ENCODE data around the gene TRDN.

TRDN gene

DNA sequence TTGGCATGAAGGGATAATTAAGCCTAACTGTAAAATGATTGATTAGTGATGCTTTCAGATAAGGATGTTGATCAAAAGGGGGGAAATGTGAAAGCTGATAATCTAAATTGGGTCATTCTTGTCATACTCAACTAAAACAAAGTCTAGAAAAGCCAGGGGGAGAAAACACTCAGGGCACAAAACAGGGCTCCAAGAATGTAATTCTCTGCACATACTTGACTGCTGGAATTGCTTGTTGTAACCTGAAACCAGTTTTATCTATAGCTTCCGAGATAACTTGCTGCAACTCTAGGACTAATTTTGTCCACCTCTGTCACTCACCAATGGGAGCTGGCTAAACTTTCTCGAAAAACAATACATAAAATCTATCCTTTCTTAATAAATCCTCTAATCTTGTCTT is 330.4 kb downstream of the TRDN start:
- TF ChIP-seq CSDC2 (CRISPR knock-in tag; IDR thresholded peaks at IDR 0.05) (no peak), ZNF70 (CRISPR knock-in tag; IDR thresholded peaks at IDR 0.05) (no peak), TOX (CRISPR knock-in tag; IDR thresholded peaks at IDR 0.05; ENCODE audit: borderline replicate concordance) (no peak), BACH2 (CRISPR knock-in tag; IDR thresholded peaks at IDR 0.05; ENCODE audit: borderline replicate concordance) (no peak), GLIS3 (CRISPR knock-in tag; IDR thresholded peaks at IDR 0.05) (no peak), PPARA (CRISPR knock-in tag; IDR thresholded peaks at IDR 0.05; ENCODE audit: borderline replicate concordance) (no peak), ZNF565 (CRISPR knock-in tag; conservative IDR thresholded peaks at IDR 0.05; ENCODE audit: low read depth) (no peak)
- TF ChIP-seq, protein P1, sequence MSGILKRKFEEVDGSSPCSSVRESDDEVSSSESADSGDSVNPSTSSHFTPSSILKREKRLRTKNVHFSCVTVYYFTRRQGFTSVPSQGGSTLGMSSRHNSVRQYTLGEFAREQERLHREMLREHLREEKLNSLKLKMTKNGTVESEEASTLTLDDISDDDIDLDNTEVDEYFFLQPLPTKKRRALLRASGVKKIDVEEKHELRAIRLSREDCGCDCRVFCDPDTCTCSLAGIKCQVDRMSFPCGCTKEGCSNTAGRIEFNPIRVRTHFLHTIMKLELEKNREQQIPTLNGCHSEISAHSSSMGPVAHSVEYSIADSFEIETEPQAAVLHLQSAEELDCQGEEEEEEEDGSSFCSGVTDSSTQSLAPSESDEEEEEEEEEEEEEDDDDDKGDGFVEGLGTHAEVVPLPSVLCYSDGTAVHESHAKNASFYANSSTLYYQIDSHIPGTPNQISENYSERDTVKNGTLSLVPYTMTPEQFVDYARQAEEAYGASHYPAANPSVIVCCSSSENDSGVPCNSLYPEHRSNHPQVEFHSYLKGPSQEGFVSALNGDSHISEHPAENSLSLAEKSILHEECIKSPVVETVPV (CRISPR knock-in tag; IDR thresholded peaks at IDR 0.05), result no peak
- TF ChIP-seq, protein P2, sequence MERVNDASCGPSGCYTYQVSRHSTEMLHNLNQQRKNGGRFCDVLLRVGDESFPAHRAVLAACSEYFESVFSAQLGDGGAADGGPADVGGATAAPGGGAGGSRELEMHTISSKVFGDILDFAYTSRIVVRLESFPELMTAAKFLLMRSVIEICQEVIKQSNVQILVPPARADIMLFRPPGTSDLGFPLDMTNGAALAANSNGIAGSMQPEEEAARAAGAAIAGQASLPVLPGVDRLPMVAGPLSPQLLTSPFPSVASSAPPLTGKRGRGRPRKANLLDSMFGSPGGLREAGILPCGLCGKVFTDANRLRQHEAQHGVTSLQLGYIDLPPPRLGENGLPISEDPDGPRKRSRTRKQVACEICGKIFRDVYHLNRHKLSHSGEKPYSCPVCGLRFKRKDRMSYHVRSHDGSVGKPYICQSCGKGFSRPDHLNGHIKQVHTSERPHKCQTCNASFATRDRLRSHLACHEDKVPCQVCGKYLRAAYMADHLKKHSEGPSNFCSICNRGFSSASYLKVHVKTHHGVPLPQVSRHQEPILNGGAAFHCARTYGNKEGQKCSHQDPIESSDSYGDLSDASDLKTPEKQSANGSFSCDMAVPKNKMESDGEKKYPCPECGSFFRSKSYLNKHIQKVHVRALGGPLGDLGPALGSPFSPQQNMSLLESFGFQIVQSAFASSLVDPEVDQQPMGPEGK (CRISPR knock-in tag; IDR thresholded peaks at IDR 0.05; ENCODE audit: borderline replicate concordance), result no peak
- TF ChIP-seq, protein P3, sequence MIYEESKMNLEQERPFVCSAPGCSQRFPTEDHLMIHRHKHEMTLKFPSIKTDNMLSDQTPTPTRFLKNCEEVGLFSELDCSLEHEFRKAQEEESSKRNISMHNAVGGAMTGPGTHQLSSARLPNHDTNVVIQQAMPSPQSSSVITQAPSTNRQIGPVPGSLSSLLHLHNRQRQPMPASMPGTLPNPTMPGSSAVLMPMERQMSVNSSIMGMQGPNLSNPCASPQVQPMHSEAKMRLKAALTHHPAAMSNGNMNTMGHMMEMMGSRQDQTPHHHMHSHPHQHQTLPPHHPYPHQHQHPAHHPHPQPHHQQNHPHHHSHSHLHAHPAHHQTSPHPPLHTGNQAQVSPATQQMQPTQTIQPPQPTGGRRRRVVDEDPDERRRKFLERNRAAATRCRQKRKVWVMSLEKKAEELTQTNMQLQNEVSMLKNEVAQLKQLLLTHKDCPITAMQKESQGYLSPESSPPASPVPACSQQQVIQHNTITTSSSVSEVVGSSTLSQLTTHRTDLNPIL (CRISPR knock-in tag; IDR thresholded peaks at IDR 0.05; ENCODE audit: low read depth), result no peak
- no peak for ATAC-seq

DNA sequence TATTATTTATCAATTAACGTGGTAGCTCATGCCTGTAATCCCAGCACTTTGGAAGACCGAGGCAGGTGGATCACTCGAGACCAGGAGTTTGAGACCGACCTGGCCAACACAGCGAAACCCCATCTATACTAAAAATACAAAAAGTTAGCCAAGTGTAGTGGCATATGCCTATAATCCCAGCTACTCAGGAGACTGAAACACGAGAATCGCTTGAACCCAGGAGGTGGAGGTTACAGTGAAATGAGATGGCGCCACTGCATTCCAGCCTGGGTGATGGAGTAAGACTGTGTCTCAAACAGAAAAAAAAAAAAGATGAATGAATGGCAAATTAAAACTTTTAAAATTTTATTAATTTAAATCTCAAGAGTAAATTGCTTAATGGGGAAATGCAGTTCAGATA is 341.1 kb downstream of the TRDN start:
- TF ChIP-seq GLIS3 (CRISPR knock-in tag; IDR thresholded peaks at IDR 0.05), result no peak
- no peak for TF ChIP-seq BACH2 (CRISPR knock-in tag; IDR thresholded peaks at IDR 0.05; ENCODE audit: borderline replicate concordance)
- TF ChIP-seq, protein P4, sequence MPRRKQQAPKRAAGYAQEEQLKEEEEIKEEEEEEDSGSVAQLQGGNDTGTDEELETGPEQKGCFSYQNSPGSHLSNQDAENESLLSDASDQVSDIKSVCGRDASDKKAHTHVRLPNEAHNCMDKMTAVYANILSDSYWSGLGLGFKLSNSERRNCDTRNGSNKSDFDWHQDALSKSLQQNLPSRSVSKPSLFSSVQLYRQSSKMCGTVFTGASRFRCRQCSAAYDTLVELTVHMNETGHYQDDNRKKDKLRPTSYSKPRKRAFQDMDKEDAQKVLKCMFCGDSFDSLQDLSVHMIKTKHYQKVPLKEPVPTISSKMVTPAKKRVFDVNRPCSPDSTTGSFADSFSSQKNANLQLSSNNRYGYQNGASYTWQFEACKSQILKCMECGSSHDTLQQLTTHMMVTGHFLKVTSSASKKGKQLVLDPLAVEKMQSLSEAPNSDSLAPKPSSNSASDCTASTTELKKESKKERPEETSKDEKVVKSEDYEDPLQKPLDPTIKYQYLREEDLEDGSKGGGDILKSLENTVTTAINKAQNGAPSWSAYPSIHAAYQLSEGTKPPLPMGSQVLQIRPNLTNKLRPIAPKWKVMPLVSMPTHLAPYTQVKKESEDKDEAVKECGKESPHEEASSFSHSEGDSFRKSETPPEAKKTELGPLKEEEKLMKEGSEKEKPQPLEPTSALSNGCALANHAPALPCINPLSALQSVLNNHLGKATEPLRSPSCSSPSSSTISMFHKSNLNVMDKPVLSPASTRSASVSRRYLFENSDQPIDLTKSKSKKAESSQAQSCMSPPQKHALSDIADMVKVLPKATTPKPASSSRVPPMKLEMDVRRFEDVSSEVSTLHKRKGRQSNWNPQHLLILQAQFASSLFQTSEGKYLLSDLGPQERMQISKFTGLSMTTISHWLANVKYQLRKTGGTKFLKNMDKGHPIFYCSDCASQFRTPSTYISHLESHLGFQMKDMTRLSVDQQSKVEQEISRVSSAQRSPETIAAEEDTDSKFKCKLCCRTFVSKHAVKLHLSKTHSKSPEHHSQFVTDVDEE (CRISPR knock-in tag; IDR thresholded peaks at IDR 0.05), result no peak
- TF ChIP-seq ZFP3 (CRISPR knock-in tag; IDR thresholded peaks at IDR 0.05), result no peak
- TF ChIP-seq ARNTL (CRISPR knock-in tag; IDR thresholded peaks at IDR 0.05; ENCODE audit: borderline replicate concordance, low read depth), result no peak
- TF ChIP-seq, protein P1 (CRISPR knock-in tag; IDR thresholded peaks at IDR 0.05), result no peak
- no peak for TF ChIP-seq ISL1 (CRISPR knock-in tag; IDR thresholded peaks at IDR 0.05)
- TF ChIP-seq ZC3H10 (CRISPR knock-in tag; IDR thresholded peaks at IDR 0.05), result no peak
- TF ChIP-seq, protein P3 (CRISPR knock-in tag; IDR thresholded peaks at IDR 0.05; ENCODE audit: low read depth), result no peak
- no peak for TF ChIP-seq ZFP30 (CRISPR knock-in tag; IDR thresholded peaks at IDR 0.05)
- no peak for TF ChIP-seq RARB (CRISPR knock-in tag; IDR thresholded peaks at IDR 0.05)
- no peak for ATAC-seq

DNA sequence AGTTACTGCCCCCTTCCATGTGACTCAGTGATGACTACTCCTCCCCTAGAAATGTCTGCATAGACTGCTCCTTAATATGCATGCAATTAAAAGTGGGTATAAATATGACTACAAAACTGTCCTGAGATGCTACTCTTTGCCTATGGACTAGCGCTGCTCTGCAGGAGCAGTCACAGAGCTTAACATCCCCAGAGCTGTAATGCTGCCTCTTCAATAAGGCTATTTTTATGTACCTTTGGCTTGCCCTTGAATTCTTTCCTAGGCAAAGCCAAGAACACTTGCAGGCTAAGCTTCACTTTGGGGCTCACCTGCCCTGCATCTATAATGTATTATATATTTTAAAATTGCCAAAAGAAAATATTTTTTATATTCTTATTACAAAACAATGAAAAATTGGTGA is 341.6 kb downstream of the TRDN start:
- TF ChIP-seq ZFP3 (CRISPR knock-in tag; IDR thresholded peaks at IDR 0.05), result no peak
- no peak for TF ChIP-seq ISL1 (CRISPR knock-in tag; IDR thresholded peaks at IDR 0.05)
- TF ChIP-seq ZNF565 (CRISPR knock-in tag; conservative IDR thresholded peaks at IDR 0.05; ENCODE audit: low read depth), result no peak
- TF ChIP-seq, protein P3 (CRISPR knock-in tag; IDR thresholded peaks at IDR 0.05; ENCODE audit: low read depth), result no peak
- TF ChIP-seq ZFP30 (CRISPR knock-in tag; IDR thresholded peaks at IDR 0.05), result no peak
- TF ChIP-seq CSDC2 (CRISPR knock-in tag; IDR thresholded peaks at IDR 0.05), result no peak
- TF ChIP-seq ZNF8 (CRISPR knock-in tag; IDR thresholded peaks at IDR 0.05), result no peak
- TF ChIP-seq, protein P5, sequence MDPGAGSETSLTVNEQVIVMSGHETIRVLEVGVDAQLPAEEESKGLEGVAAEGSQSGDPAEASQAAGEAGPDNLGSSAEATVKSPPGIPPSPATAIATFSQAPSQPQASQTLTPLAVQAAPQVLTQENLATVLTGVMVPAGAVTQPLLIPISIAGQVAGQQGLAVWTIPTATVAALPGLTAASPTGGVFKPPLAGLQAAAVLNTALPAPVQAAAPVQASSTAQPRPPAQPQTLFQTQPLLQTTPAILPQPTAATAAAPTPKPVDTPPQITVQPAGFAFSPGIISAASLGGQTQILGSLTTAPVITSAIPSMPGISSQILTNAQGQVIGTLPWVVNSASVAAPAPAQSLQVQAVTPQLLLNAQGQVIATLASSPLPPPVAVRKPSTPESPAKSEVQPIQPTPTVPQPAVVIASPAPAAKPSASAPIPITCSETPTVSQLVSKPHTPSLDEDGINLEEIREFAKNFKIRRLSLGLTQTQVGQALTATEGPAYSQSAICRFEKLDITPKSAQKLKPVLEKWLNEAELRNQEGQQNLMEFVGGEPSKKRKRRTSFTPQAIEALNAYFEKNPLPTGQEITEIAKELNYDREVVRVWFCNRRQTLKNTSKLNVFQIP (CRISPR knock-in tag; IDR thresholded peaks at IDR 0.05; ENCODE audit: borderline replicate concordance, low read depth), result no peak
- TF ChIP-seq ZNF70 (CRISPR knock-in tag; IDR thresholded peaks at IDR 0.05), result no peak
- TF ChIP-seq ESRRG (CRISPR knock-in tag; IDR thresholded peaks at IDR 0.05), result no peak
- TF ChIP-seq, protein P1 (CRISPR knock-in tag; IDR thresholded peaks at IDR 0.05), result no peak
- TF ChIP-seq GLIS3 (CRISPR knock-in tag; IDR thresholded peaks at IDR 0.05), result no peak
- ATAC-seq, result no peak

All from SK-N-SH treated with all-trans-retinoic acid at 6 μM for 48 hours (cell line).